HepG2 (cell line): ENCODE results near the gene CAPN9. TPM values are rescaled to one million over a fixed set of nuclear protein-coding genes. Genes with fewer than 3 reads are reported as not detected.

Experiments
- DNMT1 ChIP-seq: sonication (generic); formaldehyde crosslinking; IDR thresholded peaks from 2 replicates; pipeline ENCODE4 v1.5.1; 2020; ENCODE audit warnings: mild to moderate bottlenecking, missing genetic modification reagents
- DR1 ChIP-seq: sonication (generic); formaldehyde crosslinking; IDR thresholded peaks from 2 replicates; pipeline ENCODE4 v1.8.0; 2021; ENCODE audit warnings: mild to moderate bottlenecking, missing genetic modification reagents, inconsistent platforms
- DRAP1 ChIP-seq: IDR thresholded peaks from 2 replicates; pipeline ENCODE4 v1.6.1; 2016; ENCODE audit warnings: missing genetic modification reagents, missing compliant biosample characterization
- HNRNPH1 ChIP-seq: fragments of 200-400 bp; formaldehyde crosslinking; optimal IDR thresholded peaks from 2 replicates; pipeline ENCODE3; 2017; ENCODE audit warnings: mild to moderate bottlenecking, low read depth, low read length
- MNT ChIP-seq: fragments of 450-650 bp; IDR thresholded peaks from 2 replicates; pipeline ENCODE4 v1.6.1; 2016
- MXD1 ChIP-seq: sonication (generic); formaldehyde crosslinking; IDR thresholded peaks from 2 replicates; pipeline ENCODE4 v1.4.0; 2020; ENCODE audit warnings: mild to moderate bottlenecking, missing genetic modification reagents
- MZF1 ChIP-seq: sonication (generic); formaldehyde crosslinking; IDR thresholded peaks from 2 replicates; pipeline ENCODE4 v1.8.1; 2023; ENCODE audit warnings: mild to moderate bottlenecking, missing genetic modification reagents, borderline replicate concordance
- SALL2 ChIP-seq: sonication (generic); formaldehyde crosslinking; IDR thresholded peaks from 2 replicates; pipeline ENCODE4 v1.8.1; 2023; ENCODE audit warnings: mild to moderate bottlenecking, missing genetic modification reagents, inconsistent platforms
- ZBTB20 ChIP-seq: sonication (generic); formaldehyde crosslinking; IDR thresholded peaks from 2 replicates; pipeline ENCODE4 v1.8.1; 2023; ENCODE audit warnings: missing genetic modification reagents, low read depth, mild to moderate bottlenecking, borderline replicate concordance
- ZBTB43 ChIP-seq: sonication (generic); formaldehyde crosslinking; conservative IDR thresholded peaks from 2 replicates; pipeline ENCODE4 v1.4.0; 2020; ENCODE audit warnings: missing genetic modification reagents
- ZC3H13 ChIP-seq: sonication (generic); formaldehyde crosslinking; IDR thresholded peaks from 2 replicates; pipeline ENCODE4 v1.8.1; 2023; ENCODE audit warnings: mild to moderate bottlenecking, missing genetic modification reagents, moderate library complexity
- ZNF142 ChIP-seq: sonication (generic); formaldehyde crosslinking; IDR thresholded peaks from 2 replicates; pipeline ENCODE4 v1.4.0; 2020; ENCODE audit warnings: missing genetic modification reagents
- ZNF350 ChIP-seq: sonication (generic); formaldehyde crosslinking; IDR thresholded peaks from 2 replicates; pipeline ENCODE4 v1.4.0; 2020; ENCODE audit warnings: mild to moderate bottlenecking, low read depth, missing genetic modification reagents, borderline replicate concordance
- ZNF557 ChIP-seq: sonication (generic); formaldehyde crosslinking; IDR thresholded peaks from 2 replicates; pipeline ENCODE4 v1.4.0; 2020; ENCODE audit warnings: missing genetic modification reagents
- polyA plus RNA-seq, 8 experiments: library from polyadenylated mRNA; depleted of rRNA in 3 of 8; stranded (reverse) in 7 of 8; unstranded in 1 of 8; fragments of >200 nt; fragmentation: Illumina TruSeq in 4 of 8; extraction: Trizol in 4 of 8; gene quantifications; 2 replicates each; pipeline versions ENCODE4 v1.2.1 to v1.2.3, GENCODE V29; 2011 to 2016; ENCODE audit warnings: low read depth in 4 of 8, missing spikeins in 1 of 8, mixed read lengths in 1 of 8; ENCODE audit not compliant: insufficient read depth in 1 of 8
- total RNA-seq, 5 experiments: library from RNA; depleted of rRNA; stranded (reverse); fragments of >200 nt; fragmentation: Illumina TruSeq; extraction: Trizol; gene quantifications; 2 replicates each; pipeline ENCODE4 v1.2.3, GENCODE V29; 2016; ENCODE audit warnings: low read depth in 1 of 5

CAPN9 gene
- total and polyA plus RNA-seq, 2 of the 13 experiments (the other 11 are each of a cell fraction or from before 2014, with no cell fraction given) = 0.04 to 0.31 TPM

GRCh38 chr1:230708631-230709580 is 38.3 kb upstream of the CAPN9 start (continued):
- no peak; the same call in 1 of the 2 replicates for TF ChIP-seq ZBTB43
- TF ChIP-seq ZC3H13 (CRISPR knock-in tag) = peak; percentile 98
- peak; percentile 93 for TF ChIP-seq MXD1
- TF ChIP-seq SALL2 (CRISPR knock-in tag) = peak; percentile 88
- TF ChIP-seq DR1 (CRISPR knock-in tag) = 0 out of 2 replicates have a peak, but pooled peaks have one; percentile 44
- TF ChIP-seq HNRNPH1 = no peak
- peak; percentile 84; the same call in 1 of the 2 replicates for TF ChIP-seq ZNF350 (CRISPR knock-in tag)
- TF ChIP-seq DRAP1 (CRISPR knock-in tag) = peak; percentile 44
- 0 out of 2 replicates have a peak, but pooled peaks have one; percentile 53 for TF ChIP-seq DNMT1 (CRISPR knock-in tag)
- peak; percentile 93 for TF ChIP-seq MNT
- TF ChIP-seq MZF1 (CRISPR knock-in tag) = no peak
- no peak for TF ChIP-seq ZNF142
- TF ChIP-seq ZBTB20 = peak; percentile 47; the same call in 1 of the 2 replicates
- TF ChIP-seq ZNF557 (CRISPR knock-in tag) = peak; percentile 16; the same call in 1 of the 2 replicates
